OCI-LY1 (cell line): ENCODE measurements around the gene RASL12.

Experiments
- H2AFZ ChIP-seq: fragments of 200-600 bp; sonication (generic), shearing (Covaris generic); 2 replicates; pipeline ENCODE4 v1.6.0; 2014; ENCODE audit warnings: antibody characterized with exemption, mild to moderate bottlenecking, low read length
- H3F3A ChIP-seq: fragments of 200-600 bp; sonication (generic), shearing (Covaris generic); 2 replicates; pipeline ENCODE4 v1.6.0; 2014; ENCODE audit warnings: mild to moderate bottlenecking, antibody characterized with exemption, low read length, moderate library complexity; ENCODE audit not compliant: insufficient read depth
- H3K27ac ChIP-seq: fragments of 200-600 bp; sonication (generic); 2 replicates; pipeline ENCODE4 v1.5.1; 2014; ENCODE audit warnings: low read length, mixed run types, mild to moderate bottlenecking, low read depth; ENCODE audit not compliant: poor library complexity, severe bottlenecking
- H3K27me3 ChIP-seq: fragments of 200-600 bp; sonication (generic); 2 replicates; pipeline ENCODE4 v1.6.0; 2014; ENCODE audit warnings: antibody characterized with exemption, mild to moderate bottlenecking, low read length, moderate library complexity; ENCODE audit not compliant: insufficient read depth
- H3K36me3 ChIP-seq: fragments of 200-600 bp; sonication (generic); 2 replicates; pipeline ENCODE4 v1.6.1; 2014; ENCODE audit warnings: mild to moderate bottlenecking, antibody characterized with exemption, low read length, moderate library complexity, mixed read lengths; ENCODE audit not compliant: insufficient read depth
- H3K4me1 ChIP-seq: fragments of 200-600 bp; sonication (generic); 2 replicates; pipeline ENCODE4 v1.5.1; 2014; ENCODE audit warnings: mild to moderate bottlenecking, low read length, moderate library complexity; ENCODE audit not compliant: insufficient read depth, severe bottlenecking
- H3K4me2 ChIP-seq: fragments of 200-600 bp; sonication (generic), shearing (Covaris generic); 2 replicates; pipeline ENCODE4 v1.6.1; 2014; ENCODE audit warnings: low read length
- H3K4me3 ChIP-seq: fragments of 200-600 bp; sonication (generic); 2 replicates; pipeline ENCODE4 v1.5.1; 2014; ENCODE audit warnings: low read length, low read depth, mild to moderate bottlenecking, mixed read lengths; ENCODE audit not compliant: poor library complexity, severe bottlenecking
- H3K79me2 ChIP-seq: fragments of 200-600 bp; shearing (Covaris generic); 2 replicates; pipeline ENCODE4 v1.6.1; 2016; ENCODE audit warnings: mixed run types, low read length, mixed read lengths; ENCODE audit not compliant: insufficient read depth
- H3K9ac ChIP-seq: fragments of 200-600 bp; sonication (generic), shearing (Covaris generic); 2 replicates; pipeline ENCODE4 v1.6.1; 2014; ENCODE audit warnings: mild to moderate bottlenecking, low read length, mixed read lengths
- H3K9me2 ChIP-seq: fragments of 200-600 bp; sonication (generic), shearing (Covaris generic); 2 replicates; pipeline ENCODE4 v1.6.1; 2014; ENCODE audit warnings: low read depth, mild to moderate bottlenecking, low read length, mixed read lengths
- H3K9me3 ChIP-seq: fragments of 200-600 bp; shearing (Covaris generic); 2 replicates; pipeline ENCODE4 v1.6.1; 2014; ENCODE audit warnings: low read length, mixed read lengths
- H4K20me1 ChIP-seq: fragments of 200-600 bp; sonication (generic), shearing (Covaris generic); 2 replicates; pipeline ENCODE4 v1.6.0; 2016; ENCODE audit warnings: mild to moderate bottlenecking, low read length; ENCODE audit not compliant: insufficient read depth
- CTCF ChIP-seq: fragments of 200-600 bp; sonication (generic), shearing (Covaris generic); IDR thresholded peaks from 2 replicates; pipeline ENCODE4 v1.5.1; 2017; ENCODE audit warnings: mild to moderate bottlenecking, antibody characterized with exemption, low read length, moderate library complexity, mixed read lengths
- EZH2 ChIP-seq: fragments of 200-600 bp; sonication (generic), shearing (Covaris generic); IDR thresholded peaks from 2 replicates; pipeline ENCODE4 v1.8.0; 2017; ENCODE audit warnings: borderline replicate concordance, mixed run types, mild to moderate bottlenecking, antibody characterized with exemption, low read length, moderate library complexity, mixed read lengths

Gene RASL12

DNA sequence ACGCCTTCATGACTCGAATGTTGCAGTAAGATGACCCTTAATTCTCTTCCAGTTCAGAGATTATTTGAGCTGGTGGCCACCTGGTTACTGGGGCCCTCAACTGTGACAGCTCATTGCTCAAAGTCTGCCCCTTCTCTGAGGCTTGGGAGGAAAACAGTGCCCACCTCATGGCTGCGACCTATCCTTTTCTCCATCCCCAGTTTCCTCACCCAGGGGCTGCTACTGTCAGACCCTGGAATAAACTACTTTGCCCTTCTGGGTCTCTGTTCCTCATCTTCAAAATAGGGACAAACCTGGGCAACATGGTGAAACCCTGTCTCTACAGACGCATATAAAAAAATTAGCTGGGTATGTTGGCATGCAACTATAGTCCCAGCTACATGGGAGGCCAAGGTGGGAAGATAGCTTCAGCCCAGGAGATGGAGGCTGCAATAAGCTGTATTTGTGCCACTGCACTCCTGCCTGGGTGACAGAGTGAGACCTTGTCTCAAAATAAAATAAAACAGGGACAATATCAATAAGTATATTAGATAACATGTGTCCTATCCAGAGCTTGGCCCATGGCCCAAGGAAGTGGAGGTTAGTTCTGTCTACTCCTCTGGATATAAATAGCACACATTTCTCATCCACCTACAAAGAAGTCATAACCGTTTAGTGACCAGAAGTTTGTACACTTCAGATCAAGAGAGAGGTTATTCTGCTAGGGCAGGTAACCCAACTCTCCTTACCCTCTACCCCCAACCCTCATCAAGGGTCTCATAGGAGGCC lies 2.2 kb upstream of the RASL12 start:
- Histone ChIP-seq H3K9me3 (no peaks in the 10 kb centered on the region), H3K27me3 (peaks cover 1% of the 10 kb centered on the region), H3K4me1 (no peaks in the 10 kb centered on the region), H3K9me2 (no peaks in the 10 kb centered on the region), H3K79me2 (no peaks in the 10 kb centered on the region), H3K4me3 (no peak overlapping the region), H3F3A (no peaks in the 10 kb centered on the region), H2AFZ (no peak overlapping the region), H3K4me2 (no peak overlapping the region), H3K9ac (no peak overlapping the region), H4K20me1 (no peaks in the 10 kb centered on the region), H3K36me3 (no peaks in the 10 kb centered on the region), H3K27ac (no peak overlapping the region)
- no peak for TF ChIP-seq CTCF
- no peak for TF ChIP-seq EZH2

- no peak overlapping the region for H3K27ac ChIP-seq
- no peaks in the 10 kb centered on the region for H3K4me1 ChIP-seq
- H3K9me3 ChIP-seq = no peaks in the 10 kb centered on the region
- H3K27me3 ChIP-seq = peaks cover 3% of the 10 kb centered on the region
- H3K79me2 ChIP-seq = no peaks in the 10 kb centered on the region
- no peaks in the 10 kb centered on the region for H4K20me1 ChIP-seq
- TF ChIP-seq CTCF = no peak
- no peak overlapping the region for H2AFZ ChIP-seq
- H3K4me3 ChIP-seq = no peak overlapping the region
- H3K9ac ChIP-seq = no peak overlapping the region
- no peaks in the 10 kb centered on the region for H3F3A ChIP-seq
- no peak overlapping the region for H3K4me2 ChIP-seq
- no peaks in the 10 kb centered on the region for H3K9me2 ChIP-seq
- H3K36me3 ChIP-seq = no peaks in the 10 kb centered on the region
These were observed 1.4 kb upstream of the RASL12 start for GRCh38 chr15:65069179-65069578.

DNA sequence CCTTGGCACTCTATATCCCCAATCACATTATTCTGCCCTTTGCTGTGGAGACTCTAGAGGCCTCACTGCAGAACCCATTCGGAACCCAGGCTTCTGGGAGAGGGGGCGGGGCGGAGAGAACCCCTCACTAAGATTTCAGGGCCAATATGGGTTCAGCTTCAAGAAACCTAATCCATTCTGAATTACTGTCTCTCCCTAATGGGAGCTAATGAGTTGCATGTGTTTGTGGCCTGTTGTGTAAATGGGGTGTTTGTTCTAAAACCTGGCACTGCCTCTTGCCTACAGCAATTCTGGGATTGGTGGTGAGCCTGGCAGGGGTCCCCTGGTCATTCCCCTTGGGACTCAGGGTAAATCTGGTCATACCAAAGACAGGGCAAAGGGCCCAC lies 605 bp upstream of the RASL12 start:
- H3K9ac ChIP-seq = no peak overlapping the region
- no peaks in the 10 kb centered on the region for H3K9me3 ChIP-seq
- H3K79me2 ChIP-seq = no peaks in the 10 kb centered on the region
- H3K4me3 ChIP-seq = no peak overlapping the region
- no peaks in the 10 kb centered on the region for H3K9me2 ChIP-seq
- TF ChIP-seq CTCF (no peak), EZH2 (no peak)
- H2AFZ ChIP-seq = no peak overlapping the region
- H3K4me2 ChIP-seq = no peak overlapping the region
- no peak overlapping the region for H3K27ac ChIP-seq
- no peaks in the 10 kb centered on the region for H4K20me1 ChIP-seq
- H3F3A ChIP-seq = no peaks in the 10 kb centered on the region
- no peaks in the 10 kb centered on the region for H3K4me1 ChIP-seq
- no peaks in the 10 kb centered on the region for H3K36me3 ChIP-seq
- H3K27me3 ChIP-seq = peaks cover 3% of the 10 kb centered on the region
